ENCODE data around the gene TICRR.
"Not testable (repeated sequence)": the region's sequence is repeated elsewhere in the genome, so short reads cannot be mapped to it uniquely, and the experiment has no call there.

Gene TICRR

GRCh38 chr15:89575146-89575655 lies at the start of gene TICRR:
TSS of gene TICRR (plus strand) at chr15:89575469. CDS start at chr15:89575587, 118 bp downstream.
- FAIRE-seq: peak; percentile 99

- no peak for FAIRE-seq
Measured at GRCh38 chr15:89526181-89526580, 49.1 kb upstream of the TICRR start.

GRCh38 chr15:89526601-89527441 lies 48.4 kb upstream of the TICRR start:
- no peak for FAIRE-seq

GRCh38 chr15:89528757-89529352 lies 46.4 kb upstream of the TICRR start:
- no peak for FAIRE-seq

GRCh38 chr15:89530976-89531375 lies 44.3 kb upstream of the TICRR start:
- FAIRE-seq: no peak

- FAIRE-seq: no peak
Measured at GRCh38 chr15:89531796-89532537, 43.3 kb upstream of the TICRR start.

GRCh38 chr15:89533861-89534544 lies 41.3 kb upstream of the TICRR start:
- FAIRE-seq: no peak

- no peak for FAIRE-seq
Measured at GRCh38 chr15:89539027-89539426, 36.2 kb upstream of the TICRR start.

GRCh38 chr15:89542369-89542768 lies 32.9 kb upstream of the TICRR start:
- no peak for FAIRE-seq

GRCh38 chr15:89543389-89543788 lies 31.9 kb upstream of the TICRR start:
- no peak for FAIRE-seq

GRCh38 chr15:89549138-89549537 lies 26.1 kb upstream of the TICRR start:
- FAIRE-seq: not testable (repeated sequence)

GRCh38 chr15:89550427-89550826 lies 24.8 kb upstream of the TICRR start:
- no peak for FAIRE-seq

- no peak for FAIRE-seq
Measured at GRCh38 chr15:89551550-89551949, 23.7 kb upstream of the TICRR start.

- no peak for FAIRE-seq
Measured at GRCh38 chr15:89553632-89554031, 21.6 kb upstream of the TICRR start.

GRCh38 chr15:89554247-89554646 lies 21.0 kb upstream of the TICRR start:
- FAIRE-seq: no peak

GRCh38 chr15:89555768-89556167 lies 19.5 kb upstream of the TICRR start:
- no peak for FAIRE-seq

GRCh38 chr15:89556413-89557262 lies 18.6 kb upstream of the TICRR start:
- peak; percentile 50 for FAIRE-seq

GRCh38 chr15:89559769-89560264 lies 15.5 kb upstream of the TICRR start:
- FAIRE-seq: no peak

- FAIRE-seq: no peak
Measured at GRCh38 chr15:89566181-89566580, 9.1 kb upstream of the TICRR start.

GRCh38 chr15:89566621-89567294 lies 8.5 kb upstream of the TICRR start:
- no peak for FAIRE-seq

Data from endometrium (tissue), 2 donors.